GM19438 (cell line): ENCODE data around the gene LRP1-AS.

Experiments
- ATAC-seq: cut with Tn5 transposase; IDR thresholded peaks from one replicate; pipeline ENCODE4 v1.9.1; 2021; ENCODE audit warnings: low read depth; ENCODE audit not compliant: unreplicated experiment

LRP1-AS gene

DNA sequence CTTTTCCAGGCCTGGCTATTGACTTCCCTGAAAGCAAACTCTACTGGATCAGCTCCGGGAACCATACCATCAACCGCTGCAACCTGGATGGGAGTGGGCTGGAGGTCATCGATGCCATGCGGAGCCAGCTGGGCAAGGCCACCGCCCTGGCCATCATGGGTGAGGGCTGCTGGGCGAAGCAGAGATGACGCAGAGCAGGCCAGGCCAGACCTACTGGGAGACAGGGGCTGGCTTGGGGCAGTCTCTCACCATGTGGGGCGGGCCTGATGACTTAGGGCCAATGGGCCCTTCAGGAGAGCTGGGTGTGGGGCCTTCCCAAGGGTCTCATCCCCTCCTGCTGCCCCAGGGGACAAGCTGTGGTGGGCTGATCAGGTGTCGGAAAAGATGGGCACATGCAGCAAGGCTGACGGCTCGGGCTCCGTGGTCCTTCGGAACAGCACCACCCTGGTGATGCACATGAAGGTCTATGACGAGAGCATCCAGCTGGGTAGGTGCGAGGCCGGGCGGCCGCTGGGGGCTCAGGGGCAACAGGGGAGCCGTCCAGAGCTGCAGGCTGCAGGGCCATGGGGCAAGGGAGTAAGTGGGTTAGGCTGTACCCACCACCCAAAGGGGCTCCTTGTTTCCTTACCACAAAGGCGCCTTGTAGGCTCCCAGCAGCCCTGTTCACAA lies 33.0 kb upstream of the LRP1-AS start:
- no peak for ATAC-seq

DNA sequence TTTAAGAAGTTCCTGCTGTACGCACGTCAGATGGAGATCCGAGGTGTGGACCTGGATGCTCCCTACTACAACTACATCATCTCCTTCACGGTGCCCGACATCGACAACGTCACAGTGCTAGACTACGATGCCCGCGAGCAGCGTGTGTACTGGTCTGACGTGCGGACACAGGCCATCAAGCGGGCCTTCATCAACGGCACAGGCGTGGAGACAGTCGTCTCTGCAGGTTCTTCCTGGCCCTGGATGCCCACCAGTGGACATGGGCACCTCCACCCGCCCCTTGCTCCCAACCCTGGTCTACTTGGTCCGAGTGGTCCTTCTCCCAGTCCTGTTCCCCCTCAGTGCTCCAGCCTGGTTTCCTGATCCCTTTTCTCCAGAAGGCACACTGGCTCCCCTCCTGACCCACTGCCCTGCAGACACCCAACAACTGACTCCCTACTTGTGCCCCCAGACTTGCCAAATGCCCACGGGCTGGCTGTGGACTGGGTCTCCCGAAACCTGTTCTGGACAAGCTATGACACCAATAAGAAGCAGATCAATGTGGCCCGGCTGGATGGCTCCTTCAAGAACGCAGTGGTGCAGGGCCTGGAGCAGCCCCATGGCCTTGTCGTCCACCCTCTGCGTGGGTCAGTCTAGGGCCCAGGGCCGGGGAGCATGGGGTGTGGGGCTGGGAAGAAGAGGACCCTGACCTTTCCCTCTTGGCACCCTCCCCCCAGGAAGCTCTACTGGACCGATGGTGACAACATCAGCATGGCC lies 32.1 kb upstream of the LRP1-AS start:
- ATAC-seq = no peak

DNA sequence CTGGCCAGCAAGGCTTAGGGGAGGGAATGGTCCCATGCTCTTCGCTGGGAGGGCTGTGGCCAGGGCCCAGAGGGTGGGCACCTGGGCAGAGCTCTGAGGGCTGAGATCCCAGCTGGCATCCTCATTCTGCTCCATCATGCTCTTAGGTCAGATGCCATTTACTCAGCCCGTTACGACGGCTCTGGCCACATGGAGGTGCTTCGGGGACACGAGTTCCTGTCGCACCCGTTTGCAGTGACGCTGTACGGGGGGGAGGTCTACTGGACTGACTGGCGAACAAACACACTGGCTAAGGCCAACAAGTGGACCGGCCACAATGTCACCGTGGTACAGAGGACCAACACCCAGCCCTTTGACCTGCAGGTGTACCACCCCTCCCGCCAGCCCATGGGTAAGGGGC lies 30.8 kb upstream of the LRP1-AS start:
- no peak for ATAC-seq

DNA sequence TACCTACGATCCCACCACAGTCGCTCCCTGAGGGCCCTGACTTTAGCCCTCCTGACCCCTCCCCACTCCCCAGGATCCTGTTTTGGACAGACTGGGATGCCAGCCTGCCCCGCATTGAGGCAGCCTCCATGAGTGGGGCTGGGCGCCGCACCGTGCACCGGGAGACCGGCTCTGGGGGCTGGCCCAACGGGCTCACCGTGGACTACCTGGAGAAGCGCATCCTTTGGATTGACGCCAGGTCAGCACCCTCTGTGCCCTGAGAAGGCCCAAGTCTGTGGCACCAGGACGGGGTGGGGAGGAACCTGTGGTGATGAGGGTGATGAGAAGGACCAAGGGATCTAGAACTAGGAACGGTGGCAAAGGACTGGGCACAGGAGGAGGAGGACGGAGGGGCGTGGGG lies 29.9 kb upstream of the LRP1-AS start:
- no peak for ATAC-seq

DNA sequence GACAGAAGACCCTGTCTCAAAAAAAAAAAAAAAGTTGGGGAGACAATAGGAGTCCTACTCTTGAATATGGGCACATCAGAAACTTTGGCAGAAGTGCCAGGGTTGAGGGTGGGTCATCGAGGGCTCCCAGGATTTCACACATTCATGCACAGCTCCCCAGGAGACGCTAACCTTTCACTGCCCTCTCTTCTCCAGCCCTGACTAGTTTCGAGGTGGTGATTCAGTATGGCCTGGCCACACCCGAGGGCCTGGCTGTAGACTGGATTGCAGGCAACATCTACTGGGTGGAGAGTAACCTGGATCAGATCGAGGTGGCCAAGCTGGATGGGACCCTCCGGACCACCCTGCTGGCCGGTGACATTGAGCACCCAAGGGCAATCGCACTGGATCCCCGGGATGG lies 29.4 kb upstream of the LRP1-AS start:
- ATAC-seq = no peak

DNA sequence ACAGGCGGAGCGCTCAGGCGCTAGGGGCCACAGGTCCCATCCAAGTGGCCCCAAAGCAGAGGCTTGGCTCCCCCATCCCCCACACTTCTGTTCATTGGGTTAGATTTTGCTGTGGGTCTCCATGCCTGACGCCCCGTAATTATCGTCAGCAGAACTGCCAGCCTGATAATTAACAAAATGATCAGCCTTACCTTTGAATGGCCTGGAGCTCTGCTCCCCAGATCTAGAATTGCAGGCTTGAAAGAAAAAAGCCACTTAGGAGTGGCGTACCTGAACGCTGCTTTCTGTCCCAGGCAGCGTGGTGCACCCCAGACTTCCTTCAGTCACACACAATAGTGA lies 28.7 kb upstream of the LRP1-AS start:
- no peak for ATAC-seq

DNA sequence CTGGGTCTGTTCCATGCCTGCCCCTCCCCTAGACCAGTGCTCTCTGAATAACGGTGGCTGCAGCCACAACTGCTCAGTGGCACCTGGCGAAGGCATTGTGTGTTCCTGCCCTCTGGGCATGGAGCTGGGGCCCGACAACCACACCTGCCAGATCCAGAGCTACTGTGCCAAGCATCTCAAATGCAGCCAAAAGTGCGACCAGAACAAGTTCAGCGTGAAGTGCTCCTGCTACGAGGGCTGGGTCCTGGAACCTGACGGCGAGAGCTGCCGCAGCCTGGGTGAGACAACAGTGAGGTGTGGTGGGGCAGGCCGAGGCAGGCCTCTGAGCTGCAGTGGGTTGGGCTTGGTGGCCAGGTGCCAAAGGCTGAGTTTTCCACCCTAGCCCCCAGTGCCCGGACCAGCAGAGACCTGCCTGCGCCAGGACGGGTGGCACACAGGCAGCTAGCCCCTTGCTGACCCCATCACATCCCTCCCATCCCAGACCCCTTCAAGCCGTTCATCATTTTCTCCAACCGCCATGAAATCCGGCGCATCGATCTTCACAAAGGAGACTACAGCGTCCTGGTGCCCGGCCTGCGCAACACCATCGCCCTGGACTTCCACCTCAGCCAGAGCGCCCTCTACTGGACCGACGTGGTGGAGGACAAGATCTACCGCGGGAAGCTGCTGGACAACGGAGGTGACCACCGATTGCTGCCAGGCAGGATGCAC lies 28.2 kb upstream of the LRP1-AS start:
- ATAC-seq = no peak

DNA sequence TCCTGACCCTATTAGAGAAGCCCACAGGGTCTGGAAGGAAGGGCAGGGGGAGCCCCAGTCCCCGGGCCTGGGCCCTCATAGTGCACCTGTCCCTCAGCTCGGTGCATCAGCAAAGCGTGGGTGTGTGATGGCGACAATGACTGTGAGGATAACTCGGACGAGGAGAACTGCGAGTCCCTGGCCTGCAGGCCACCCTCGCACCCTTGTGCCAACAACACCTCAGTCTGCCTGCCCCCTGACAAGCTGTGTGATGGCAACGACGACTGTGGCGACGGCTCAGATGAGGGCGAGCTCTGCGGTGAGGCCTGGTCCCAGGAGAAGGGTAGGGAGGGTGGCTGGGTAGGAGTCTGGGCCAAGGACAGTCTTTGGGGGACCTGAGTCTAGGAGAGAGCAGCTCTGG lies 26.3 kb upstream of the LRP1-AS start:
- ATAC-seq = no peak

DNA sequence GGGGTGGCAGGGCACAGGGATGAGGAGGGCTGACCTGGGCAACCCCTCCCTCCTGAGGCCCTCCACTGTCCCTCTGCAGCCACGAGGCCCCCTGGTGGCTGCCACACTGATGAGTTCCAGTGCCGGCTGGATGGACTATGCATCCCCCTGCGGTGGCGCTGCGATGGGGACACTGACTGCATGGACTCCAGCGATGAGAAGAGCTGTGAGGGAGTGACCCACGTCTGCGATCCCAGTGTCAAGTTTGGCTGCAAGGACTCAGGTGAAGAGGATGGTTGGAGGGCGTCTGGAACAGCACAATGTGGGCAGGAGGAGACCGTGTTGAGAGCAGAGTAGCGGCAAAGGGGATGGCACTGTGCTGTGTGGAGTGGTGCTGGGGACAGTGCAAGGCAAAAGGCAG lies 25.7 kb upstream of the LRP1-AS start:
- ATAC-seq = no peak

DNA sequence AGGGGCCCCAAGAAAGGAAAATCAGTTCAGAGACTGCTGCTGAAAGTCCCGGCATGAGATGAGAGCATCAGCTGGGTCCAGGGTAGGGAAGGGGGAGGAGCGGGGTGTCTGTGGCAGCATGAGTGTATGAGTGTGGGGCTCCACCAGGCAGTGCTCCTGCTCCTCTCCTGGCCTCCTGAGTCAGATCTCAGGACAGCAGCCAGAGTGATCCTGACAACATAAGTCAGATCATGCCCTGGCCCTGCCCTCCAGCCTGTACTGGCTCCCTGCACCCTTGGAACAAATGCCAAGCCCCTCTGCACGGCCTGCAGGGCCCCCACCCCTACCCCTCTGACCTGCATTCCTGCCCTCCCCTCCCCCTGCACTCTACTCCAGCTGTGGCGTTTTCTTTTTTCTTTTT lies 24.2 kb upstream of the LRP1-AS start:
- ATAC-seq = no peak

DNA sequence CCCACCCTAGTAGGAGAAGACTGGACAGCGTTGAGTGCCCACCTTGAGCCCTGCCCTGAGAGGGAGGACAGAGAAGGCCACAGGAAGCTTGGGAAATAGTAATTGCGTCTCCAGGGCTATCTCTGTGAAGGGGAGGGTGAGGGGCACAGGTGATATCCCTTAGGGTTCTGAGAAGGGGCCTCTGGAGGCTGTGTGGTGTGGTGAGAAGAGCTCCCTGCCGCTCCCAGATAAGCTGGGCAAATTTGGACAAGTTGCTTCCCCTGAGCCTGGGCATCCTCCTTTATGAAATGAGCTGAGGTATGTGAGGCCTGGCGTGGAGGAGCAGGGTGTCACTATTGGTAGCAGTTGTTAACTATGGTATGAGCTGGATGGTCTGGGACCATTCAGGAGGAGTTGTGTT lies 23.5 kb upstream of the LRP1-AS start:
- no peak for ATAC-seq

DNA sequence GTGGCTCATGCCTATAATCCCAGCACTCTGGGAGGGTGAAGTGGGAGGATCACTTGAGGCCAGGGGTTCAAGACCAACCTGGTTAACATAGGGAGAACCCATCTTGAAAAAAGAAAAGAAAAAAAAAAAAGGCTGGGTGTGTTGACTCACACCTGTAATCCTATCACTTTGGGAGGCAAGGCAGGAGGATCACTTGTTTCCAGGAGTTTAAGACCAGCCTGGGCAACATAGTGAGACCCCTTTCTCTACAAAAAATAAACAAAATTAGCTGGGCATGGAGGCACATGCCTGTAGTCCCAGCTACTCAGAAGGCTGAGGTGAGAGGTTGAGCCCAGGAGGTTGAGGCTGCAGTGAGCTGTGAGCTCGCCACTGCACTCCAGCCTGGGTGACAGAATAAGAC lies 23.0 kb upstream of the LRP1-AS start:
- no peak for ATAC-seq

DNA sequence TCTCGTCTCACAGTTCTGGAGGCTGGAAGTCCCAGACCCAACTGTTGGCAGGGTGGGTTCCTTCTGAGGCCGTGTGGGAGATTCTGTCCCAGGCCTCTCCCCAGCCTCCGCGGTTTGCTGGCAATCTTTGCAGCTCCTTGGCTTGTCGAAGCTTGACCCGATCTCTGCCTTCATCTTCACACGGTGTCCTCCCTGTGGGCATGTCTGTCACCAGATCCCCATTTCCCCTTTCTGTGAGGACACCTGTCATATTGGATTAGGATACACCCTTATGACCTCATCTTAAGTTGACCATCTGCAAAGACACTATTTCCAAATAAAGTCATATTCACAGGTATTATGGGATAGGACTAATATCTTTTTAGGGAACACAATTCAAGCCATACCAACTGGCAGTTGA lies 22.6 kb upstream of the LRP1-AS start:
- no peak for ATAC-seq

DNA sequence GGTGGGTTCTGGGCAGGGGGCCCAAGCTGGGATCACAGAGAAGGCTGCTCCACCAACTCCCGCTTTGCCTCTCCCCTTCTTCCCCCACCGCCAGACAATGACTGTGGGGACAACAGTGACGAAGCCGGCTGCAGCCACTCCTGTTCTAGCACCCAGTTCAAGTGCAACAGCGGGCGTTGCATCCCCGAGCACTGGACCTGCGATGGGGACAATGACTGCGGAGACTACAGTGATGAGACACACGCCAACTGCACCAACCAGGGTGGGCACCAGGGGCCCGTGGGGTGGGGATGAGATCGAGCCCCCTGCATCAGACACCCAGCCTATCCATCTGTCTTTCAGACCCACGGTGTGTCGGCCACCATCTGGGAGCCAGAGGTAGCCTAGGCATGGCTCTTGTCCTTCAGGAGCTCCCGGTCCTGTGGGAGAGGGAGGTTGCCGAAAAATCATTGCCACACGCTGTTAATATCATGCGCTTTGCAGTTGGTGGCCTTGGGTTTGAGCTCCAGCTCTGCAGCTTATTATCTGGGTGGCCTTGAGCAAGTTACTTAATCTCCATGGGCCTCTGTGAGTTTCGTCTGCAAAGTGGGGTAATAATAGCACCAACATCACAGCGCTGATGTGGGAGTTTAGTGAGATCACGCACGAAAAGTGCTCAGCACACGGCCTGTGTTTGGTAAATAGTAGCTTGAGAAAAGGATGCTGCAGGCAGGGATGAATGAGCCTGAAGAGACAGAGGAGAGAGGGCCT lies 21.8 kb upstream of the LRP1-AS start:
- ATAC-seq = no peak

DNA sequence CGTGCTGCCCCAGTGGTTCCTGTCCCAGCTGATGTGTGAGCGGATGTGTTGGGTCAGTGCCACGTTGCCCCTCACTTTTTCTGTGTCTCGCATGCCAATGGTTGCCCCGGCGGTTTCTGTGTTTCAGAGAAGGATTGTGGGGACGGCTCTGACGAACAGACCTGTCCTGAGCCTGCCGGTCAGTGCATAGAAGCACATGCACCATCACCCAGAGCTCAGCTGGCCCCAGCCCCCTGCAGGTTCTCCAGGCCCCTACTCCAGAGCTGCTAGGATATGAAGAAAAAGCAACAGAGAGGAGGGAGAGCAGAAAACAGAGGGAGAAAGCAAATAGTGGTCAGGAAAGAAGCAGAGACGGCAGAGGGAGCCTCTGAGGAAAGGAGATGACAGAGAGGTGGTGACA lies 20.6 kb upstream of the LRP1-AS start:
- no peak for ATAC-seq

DNA sequence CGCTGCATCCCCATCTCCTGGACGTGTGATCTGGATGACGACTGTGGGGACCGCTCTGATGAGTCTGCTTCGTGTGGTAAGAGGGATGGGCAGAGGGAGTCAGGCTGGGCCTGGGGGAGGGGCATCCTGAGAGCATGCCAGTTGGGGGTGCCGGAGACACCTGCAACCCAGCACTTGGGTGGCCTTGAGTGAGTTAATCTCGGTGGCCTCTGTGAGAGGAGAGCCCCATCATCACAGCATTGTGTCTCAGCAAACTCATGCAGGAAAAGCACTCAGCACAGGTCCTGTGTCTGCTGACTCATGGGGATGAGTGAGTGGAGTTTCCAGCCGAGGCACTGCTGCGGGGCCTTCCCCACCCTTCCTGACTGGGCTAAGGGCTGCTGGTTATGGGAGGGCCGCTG lies 19.6 kb upstream of the LRP1-AS start:
- ATAC-seq = no peak

DNA sequence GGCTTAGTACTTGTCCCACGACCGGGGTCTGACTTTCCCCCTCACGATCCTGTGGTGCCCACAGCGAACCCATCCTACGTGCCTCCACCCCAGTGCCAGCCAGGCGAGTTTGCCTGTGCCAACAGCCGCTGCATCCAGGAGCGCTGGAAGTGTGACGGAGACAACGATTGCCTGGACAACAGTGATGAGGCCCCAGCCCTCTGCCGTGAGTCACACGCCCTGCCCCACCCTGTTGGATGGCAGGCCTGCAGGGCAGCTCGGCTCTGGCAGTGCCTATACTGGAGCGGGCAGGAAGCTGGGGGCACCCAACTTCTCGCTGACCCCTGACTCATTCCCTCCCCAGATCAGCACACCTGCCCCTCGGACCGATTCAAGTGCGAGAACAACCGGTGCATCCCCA lies 18.3 kb upstream of the LRP1-AS start:
- ATAC-seq = no peak

DNA sequence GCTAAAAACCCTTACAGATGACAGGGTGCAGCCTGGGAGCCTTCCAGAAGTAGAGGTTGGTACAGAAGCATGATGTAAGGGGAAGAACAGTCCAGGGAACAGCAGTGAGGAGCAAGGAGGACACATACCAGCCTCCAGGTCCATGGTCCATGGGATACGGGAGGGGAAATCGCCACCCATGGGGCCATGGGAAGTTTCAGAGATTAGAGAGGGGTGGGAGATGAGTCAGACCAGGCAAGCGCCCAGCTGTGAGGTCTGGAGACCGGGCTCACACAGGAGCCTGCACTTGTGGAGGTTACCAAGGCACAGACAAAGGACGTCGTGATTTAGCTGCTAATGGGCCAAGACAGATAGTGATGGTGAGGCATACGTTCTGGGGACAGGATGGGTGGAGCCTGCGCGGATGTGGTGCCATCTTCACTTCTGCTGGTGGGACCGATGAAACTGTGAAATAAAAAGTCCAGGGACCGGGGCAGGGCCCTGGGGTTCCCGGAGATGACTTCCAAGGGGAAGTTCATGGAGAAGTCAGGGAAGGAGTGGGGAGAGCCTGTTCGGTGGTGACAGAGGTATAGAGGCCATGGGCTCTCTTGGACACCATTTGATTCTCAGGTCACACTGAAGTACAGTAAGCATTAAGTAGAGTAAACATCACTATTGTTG lies 17.7 kb upstream of the LRP1-AS start:
- no peak for ATAC-seq

DNA sequence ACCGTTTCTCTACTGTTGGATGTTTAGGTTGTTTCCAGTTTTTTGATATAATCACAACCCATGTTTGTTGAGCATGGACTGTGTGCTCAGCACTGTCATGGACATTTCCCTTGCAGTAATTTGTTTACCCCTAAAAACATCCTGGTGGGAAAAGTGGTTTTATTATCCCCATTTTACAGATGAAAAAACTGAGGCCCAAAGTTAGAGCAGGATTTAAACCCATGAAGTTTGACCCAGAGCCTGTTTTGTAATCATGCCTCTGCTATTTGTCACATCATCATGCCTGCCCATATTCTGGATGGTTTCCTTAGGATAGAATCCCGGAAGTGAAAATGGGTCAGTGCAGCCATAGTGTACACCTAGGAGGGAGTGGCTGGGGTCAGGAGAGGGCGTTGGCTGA lies 17.0 kb upstream of the LRP1-AS start:
- ATAC-seq = no peak

DNA sequence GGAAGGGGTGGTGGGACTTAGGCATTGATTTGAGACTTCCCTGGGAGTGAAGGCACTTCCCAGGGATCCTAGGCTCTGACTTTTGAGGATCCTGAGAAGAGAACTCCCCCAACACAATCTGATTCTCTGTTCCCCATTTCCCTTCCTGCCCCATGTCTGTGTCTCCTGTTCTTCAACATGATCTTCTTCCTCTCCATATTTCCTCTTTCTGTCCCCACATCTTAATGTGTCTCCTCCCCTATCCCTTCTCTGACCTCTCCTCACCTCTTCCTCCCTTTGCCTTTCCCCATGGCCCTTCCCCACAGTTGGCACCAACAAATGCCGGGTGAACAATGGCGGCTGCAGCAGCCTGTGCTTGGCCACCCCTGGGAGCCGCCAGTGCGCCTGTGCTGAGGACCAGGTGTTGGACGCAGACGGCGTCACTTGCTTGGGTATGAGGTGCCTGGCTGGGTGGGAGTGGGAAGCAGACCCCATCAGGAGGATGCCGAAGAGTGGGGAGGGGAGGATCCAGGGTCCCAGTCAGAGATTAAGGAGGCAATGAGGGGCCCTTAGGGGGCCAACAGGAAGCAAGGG lies 15.2 kb upstream of the LRP1-AS start:
- ATAC-seq = no peak
